RPMI7951 (cell line): Measurements from ENCODE around the gene ERGIC1. TPM values are rescaled to one million over a fixed set of nuclear protein-coding genes. Genes with fewer than 3 reads are reported as not detected.

Experiments
- DNase-seq: peaks from one replicate; pipeline ENCODE4 v3.0.0-alpha.2; 2012; ENCODE audit warnings: low read depth
- total RNA-seq: library from RNA; depleted of rRNA; stranded (reverse); fragments of >200 nt; shearing (Covaris generic); gene quantifications from 2 replicates; pipeline ENCODE4 v1.2.3, GENCODE V29; 2014

ERGIC1 gene
- total RNA-seq, 1 experiment from 2014 or later = 91.3 TPM

GRCh38 chr5:172864747-172865146 lies 30.7 kb downstream of the ERGIC1 start:
- DNase-seq = no peak

GRCh38 chr5:172866378-172866777 lies 32.3 kb downstream of the ERGIC1 start:
- no peak for DNase-seq

GRCh38 chr5:172866802-172867748 lies 33.0 kb downstream of the ERGIC1 start:
- DNase-seq = no peak

- DNase-seq = no peak
Measured at GRCh38 chr5:172867761-172868435, 33.8 kb downstream of the ERGIC1 start.

GRCh38 chr5:172868436-172868923 lies 34.4 kb downstream of the ERGIC1 start:
- peak; percentile 75 for DNase-seq

- DNase-seq = peak; percentile 86
Measured at GRCh38 chr5:172868924-172869591, 35.0 kb downstream of the ERGIC1 start.

- no peak for DNase-seq
Measured at GRCh38 chr5:172869691-172870090, 35.6 kb downstream of the ERGIC1 start.

GRCh38 chr5:172870291-172870714 lies 36.3 kb downstream of the ERGIC1 start:
- DNase-seq = peak; percentile 39

- no peak for DNase-seq
Measured at GRCh38 chr5:172870715-172871461, 36.8 kb downstream of the ERGIC1 start.

- DNase-seq = no peak
Measured at GRCh38 chr5:172871536-172871935, 37.5 kb downstream of the ERGIC1 start.

- DNase-seq = no peak
Measured at GRCh38 chr5:172871982-172872381, 37.9 kb downstream of the ERGIC1 start.

GRCh38 chr5:172872997-172873491 lies 39.0 kb downstream of the ERGIC1 start:
- no peak for DNase-seq

- no peak for DNase-seq
Measured at GRCh38 chr5:172873513-172873912, 39.5 kb downstream of the ERGIC1 start.

- no peak for DNase-seq
Measured at GRCh38 chr5:172874647-172875504, 40.8 kb downstream of the ERGIC1 start.

- DNase-seq = no peak
Measured at GRCh38 chr5:172875505-172876279, 41.6 kb downstream of the ERGIC1 start.

- no peak for DNase-seq
Measured at GRCh38 chr5:172876578-172876977, 42.5 kb downstream of the ERGIC1 start.

- DNase-seq = peak; percentile 50
Measured at GRCh38 chr5:172877466-172878260, 43.6 kb downstream of the ERGIC1 start.

GRCh38 chr5:172878585-172878932 lies 44.5 kb downstream of the ERGIC1 start:
- DNase-seq = no peak
